Subcutaneous adipose tissue (tissue), 4 donors: ENCODE measurements around the gene IARS1. TPM values are rescaled to one million over a fixed set of nuclear protein-coding genes. Genes with fewer than 3 reads are reported as not detected.

ENCODE experiments used
- CTCF ChIP-seq: fragments of 450-650 bp; IDR thresholded peaks from one replicate; pipeline ENCODE4 v1.5.1; 2016; ENCODE audit warnings: low read depth, mild to moderate bottlenecking, control low read depth, antibody characterized with exemption, moderate library complexity
- total RNA-seq, 4 donors: library from RNA; depleted of rRNA; stranded (reverse); fragments of >200 nt; gene quantifications; one replicate each; pipeline ENCODE4 v1.1.0, GENCODE V29; 2016

The IARS1 gene
- total RNA-seq: 100 to 1,000 TPM in 1 of 4 donors, 10 to 100 TPM in 3; 55.9 to 105 (median 61.2) TPM

- TF ChIP-seq CTCF: no peak
Measured at GRCh38 chr9:92293452-92294296, at the start of gene IARS1. Gene IARS1, minus strand, starts transcription at chr9:92293697. Its CDS starts 4,278 bp downstream, at chr9:92289419.

- no peak for TF ChIP-seq CTCF
Measured at GRCh38 chr9:92342825-92343488, 49.5 kb upstream of the IARS1 start.

GRCh38 chr9:92341578-92341977 lies 48.1 kb upstream of the IARS1 start:
- no peak for TF ChIP-seq CTCF

- no peak for TF ChIP-seq CTCF
Measured at GRCh38 chr9:92333282-92333634, 39.8 kb upstream of the IARS1 start.

GRCh38 chr9:92332577-92333281 lies 39.2 kb upstream of the IARS1 start:
- TF ChIP-seq CTCF: no peak

- no peak for TF ChIP-seq CTCF
Measured at GRCh38 chr9:92328225-92328624, 34.7 kb upstream of the IARS1 start.
